ENCODE data around the gene TNN.

GRCh38 chr1:175097361-175097760, 29.7 kb downstream of the TNN start:
- no peak for TF ChIP-seq CTCF (conservative IDR thresholded peaks at IDR 0.05 in 1 of 2, IDR thresholded peaks at IDR 0.05 in 1 of 2; ENCODE audit: low read depth in 1 of 2, low read length in 2 of 2)
- no peak for TF ChIP-seq EZH2 (IDR thresholded peaks at IDR 0.05; ENCODE audit: low read length, missing control alignments)
